Epidermal melanocyte (primary cell): ENCODE data around the gene HSDL2.
"Not testable (repeated sequence)": the region's sequence is repeated elsewhere in the genome, so short reads cannot be mapped to it uniquely, and the experiment has no call there.

Experiments
- DNase-seq: peaks from one replicate; pipeline ENCODE4 v3.0.0; 2011; ENCODE audit warnings: low spot score; ENCODE audit not compliant: insufficient read length

The HSDL2 gene

GRCh38 chr9:112393146-112393545 lies 13.2 kb downstream of the HSDL2 start:
- not testable (repeated sequence) for DNase-seq

- no peak for DNase-seq
Measured at GRCh38 chr9:112396416-112396815, 16.5 kb downstream of the HSDL2 start.

- no peak for DNase-seq
Measured at GRCh38 chr9:112396872-112397271, 17.0 kb downstream of the HSDL2 start.

GRCh38 chr9:112401175-112401815 lies 21.4 kb downstream of the HSDL2 start:
- no peak for DNase-seq

- DNase-seq, result no peak
Measured at GRCh38 chr9:112403614-112404201, 23.8 kb downstream of the HSDL2 start.

GRCh38 chr9:112404508-112404932 lies 24.6 kb downstream of the HSDL2 start:
- DNase-seq, result no peak

- no peak for DNase-seq
Measured at GRCh38 chr9:112408275-112408674, 28.4 kb downstream of the HSDL2 start.

GRCh38 chr9:112408819-112409218 lies 28.9 kb downstream of the HSDL2 start:
- no peak for DNase-seq

- DNase-seq, result no peak
Measured at GRCh38 chr9:112409758-112410157, 29.9 kb downstream of the HSDL2 start.

GRCh38 chr9:112411626-112412027 lies 31.7 kb downstream of the HSDL2 start:
- no peak for DNase-seq

- DNase-seq, result not testable (repeated sequence)
Measured at GRCh38 chr9:112413728-112414127, 33.8 kb downstream of the HSDL2 start.

GRCh38 chr9:112420208-112420607 lies 40.3 kb downstream of the HSDL2 start:
- no peak for DNase-seq

GRCh38 chr9:112421771-112422222 lies 41.9 kb downstream of the HSDL2 start:
- DNase-seq, result no peak

GRCh38 chr9:112422417-112423148 lies 42.7 kb downstream of the HSDL2 start:
- DNase-seq, result no peak

GRCh38 chr9:112430006-112430522 lies 50.2 kb downstream of the HSDL2 start:
- DNase-seq, result no peak

GRCh38 chr9:112433499-112434392 lies 53.8 kb downstream of the HSDL2 start:
- DNase-seq, result no peak

- no peak for DNase-seq
Measured at GRCh38 chr9:112434487-112434886, 54.6 kb downstream of the HSDL2 start.

GRCh38 chr9:112437406-112437805 lies 57.5 kb downstream of the HSDL2 start:
- DNase-seq, result no peak

GRCh38 chr9:112439171-112439570 lies 59.3 kb downstream of the HSDL2 start:
- no peak for DNase-seq

- no peak for DNase-seq
Measured at GRCh38 chr9:112439825-112440224, 59.9 kb downstream of the HSDL2 start.

GRCh38 chr9:112443200-112443599 lies 63.3 kb downstream of the HSDL2 start:
- no peak for DNase-seq
